ENCODE data around the gene GPC5. TPM values are rescaled to one million over a fixed set of nuclear protein-coding genes. Genes with fewer than 3 reads are reported as not detected.
"Not testable (repeated sequence)": the region's sequence is repeated elsewhere in the genome, so short reads cannot be mapped to it uniquely, and the experiment has no call there.

Gene GPC5
- total and polyA plus RNA-seq, 4 donors: 0.51 to 22.4 (median 2.0) TPM

GRCh38 chr13:91351980-91352379 is 46.4 kb upstream of the GPC5 start:
- H3K4me1 ChIP-seq (ENCODE audit: control insufficient read depth in 4 of 4, insufficient read depth in 4 of 4, low read length in 3 of 4): peaks cover 9 to 64% (median 34%) of the 10 kb centered on the region in 4 donors
- H3K27me3 ChIP-seq (ENCODE audit: control insufficient read depth in 4 of 4, insufficient read depth in 4 of 4, low read length in 3 of 4): no peaks in the 10 kb centered on the region
- DNase-seq (ENCODE audit: low spot score): no peak
- whole genome bisulfite sequencing: 70% methylated on average over 2 of the region's 2 CpGs
- H3K4me3 ChIP-seq (ENCODE audit: low read depth in 1 of 3, low read length in 3 of 3): no peak overlapping the region
- TF ChIP-seq TAF1 (conservative IDR thresholded peaks at IDR 0.05) (no peak), YY1 (IDR thresholded peaks at IDR 0.05) (no peak), MAX (IDR thresholded peaks at IDR 0.05) (no peak), HNF4G (IDR thresholded peaks at IDR 0.05) (no peak), RAD21 (IDR thresholded peaks at IDR 0.05) (no peak), JUND (IDR thresholded peaks at IDR 0.05) (no peak), ATF3 (IDR thresholded peaks at IDR 0.05) (no peak), FOXA1 (IDR thresholded peaks at IDR 0.05) (no peak), RXRA (IDR thresholded peaks at IDR 0.05) (no peak), EGR1 (IDR thresholded peaks at IDR 0.05; ENCODE audit: low read depth in 2 of 2) (no peak), SP1 (IDR thresholded peaks at IDR 0.05) (no peak)
- no peaks in the 10 kb centered on the region for H3K9me3 ChIP-seq (ENCODE audit: control insufficient read depth in 4 of 4, low read length in 3 of 4)
- no peak overlapping the region for H3K9ac ChIP-seq (ENCODE audit: low read depth in 1 of 2, low read length in 2 of 2)
- H3K36me3 ChIP-seq (ENCODE audit: control insufficient read depth in 4 of 4, insufficient read depth in 3 of 4, low read depth in 1 of 4, low read length in 3 of 4): peaks cover 0 to 29% (median 6%) of the 10 kb centered on the region in 4 donors
- H3K27ac ChIP-seq (ENCODE audit: low read depth in 1 of 2, low read length in 2 of 2): no peak overlapping the region

DNA sequence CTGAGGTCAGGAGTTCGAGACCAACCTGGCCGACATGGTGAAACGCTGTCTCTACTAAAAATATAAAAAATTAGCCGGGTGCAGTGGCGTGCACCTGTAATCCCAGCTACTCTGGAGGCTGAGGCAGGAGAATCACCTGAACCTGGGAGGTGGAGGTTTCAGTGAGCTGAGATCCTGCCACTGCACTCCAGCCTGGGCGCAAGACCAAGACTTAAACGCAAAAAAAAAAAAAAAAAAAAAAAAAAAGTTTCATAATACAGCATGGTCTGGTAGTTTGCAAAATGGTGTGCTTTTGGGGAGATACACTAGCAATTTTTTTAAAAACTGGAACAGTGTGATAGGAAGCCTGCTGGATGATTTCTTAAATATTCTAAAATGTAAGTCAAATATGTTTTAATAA is 45.5 kb upstream of the GPC5 start:
- H3K4me1 ChIP-seq (ENCODE audit: control insufficient read depth in 4 of 4, insufficient read depth in 4 of 4, low read length in 3 of 4): peaks cover 9 to 70% (median 40%) of the 10 kb centered on the region in 4 donors
- peaks cover 0 to 29% (median 6%) of the 10 kb centered on the region in 4 donors for H3K36me3 ChIP-seq (ENCODE audit: control insufficient read depth in 4 of 4, insufficient read depth in 3 of 4, low read depth in 1 of 4, low read length in 3 of 4)
- not testable (repeated sequence) for H3K27ac ChIP-seq (ENCODE audit: low read depth in 1 of 2, low read length in 2 of 2)

DNA sequence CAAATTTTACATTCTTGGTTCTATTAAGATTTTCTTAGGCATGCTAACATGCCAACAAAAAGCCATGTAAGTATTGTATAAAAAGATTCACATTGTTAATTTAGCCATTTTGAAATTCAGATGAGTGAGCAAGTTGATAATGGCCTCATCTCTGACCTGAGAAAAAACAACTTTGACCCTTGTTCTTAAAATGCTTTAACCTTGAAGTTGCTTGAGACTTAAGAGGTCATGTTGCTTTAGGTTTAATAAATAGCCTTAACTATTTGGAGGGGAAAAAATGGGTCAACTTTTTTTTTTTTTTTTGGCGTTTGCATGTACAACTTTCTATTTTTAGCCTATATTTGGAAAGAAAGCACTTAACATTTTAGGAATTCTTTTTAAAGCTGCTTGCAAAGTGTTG is 44.9 kb upstream of the GPC5 start:
- H3K27me3 ChIP-seq (ENCODE audit: control insufficient read depth in 4 of 4, insufficient read depth in 4 of 4, low read length in 3 of 4): no peaks in the 10 kb centered on the region

More for the DNA sequence above, 45.5 kb upstream of the GPC5 start:
- not testable (repeated sequence) for H3K9ac ChIP-seq (ENCODE audit: low read depth in 1 of 2, low read length in 2 of 2); H3K9me3 ChIP-seq (ENCODE audit: control insufficient read depth in 4 of 4, low read length in 3 of 4); H3K27me3 ChIP-seq (ENCODE audit: control insufficient read depth in 4 of 4, insufficient read depth in 4 of 4, low read length in 3 of 4); DNase-seq (ENCODE audit: low spot score); H3K4me3 ChIP-seq (ENCODE audit: low read depth in 1 of 3, low read length in 3 of 3)
- WGBS: 84% methylated on average over 7 of the region's 7 CpGs

More for the DNA sequence above, 44.9 kb upstream of the GPC5 start:
- H3K9ac ChIP-seq (ENCODE audit: low read depth in 1 of 2, low read length in 2 of 2): no peak overlapping the region
- peaks cover 0 to 29% (median 6%) of the 10 kb centered on the region in 4 donors for H3K36me3 ChIP-seq (ENCODE audit: control insufficient read depth in 4 of 4, insufficient read depth in 3 of 4, low read depth in 1 of 4, low read length in 3 of 4)
- no peak overlapping the region for H3K4me3 ChIP-seq (ENCODE audit: low read depth in 1 of 3, low read length in 3 of 3)
- no peak for DNase-seq (ENCODE audit: low spot score)
- TF ChIP-seq ATF3 (IDR thresholded peaks at IDR 0.05) (no peak), NR2F2 (IDR thresholded peaks at IDR 0.05) (peak; percentile 59), FOXA2 (IDR thresholded peaks at IDR 0.05) (no peak), FOXA1 (IDR thresholded peaks at IDR 0.05) (no peak), JUND (IDR thresholded peaks at IDR 0.05) (no peak)
- TF ChIP-seq, protein P1, sequence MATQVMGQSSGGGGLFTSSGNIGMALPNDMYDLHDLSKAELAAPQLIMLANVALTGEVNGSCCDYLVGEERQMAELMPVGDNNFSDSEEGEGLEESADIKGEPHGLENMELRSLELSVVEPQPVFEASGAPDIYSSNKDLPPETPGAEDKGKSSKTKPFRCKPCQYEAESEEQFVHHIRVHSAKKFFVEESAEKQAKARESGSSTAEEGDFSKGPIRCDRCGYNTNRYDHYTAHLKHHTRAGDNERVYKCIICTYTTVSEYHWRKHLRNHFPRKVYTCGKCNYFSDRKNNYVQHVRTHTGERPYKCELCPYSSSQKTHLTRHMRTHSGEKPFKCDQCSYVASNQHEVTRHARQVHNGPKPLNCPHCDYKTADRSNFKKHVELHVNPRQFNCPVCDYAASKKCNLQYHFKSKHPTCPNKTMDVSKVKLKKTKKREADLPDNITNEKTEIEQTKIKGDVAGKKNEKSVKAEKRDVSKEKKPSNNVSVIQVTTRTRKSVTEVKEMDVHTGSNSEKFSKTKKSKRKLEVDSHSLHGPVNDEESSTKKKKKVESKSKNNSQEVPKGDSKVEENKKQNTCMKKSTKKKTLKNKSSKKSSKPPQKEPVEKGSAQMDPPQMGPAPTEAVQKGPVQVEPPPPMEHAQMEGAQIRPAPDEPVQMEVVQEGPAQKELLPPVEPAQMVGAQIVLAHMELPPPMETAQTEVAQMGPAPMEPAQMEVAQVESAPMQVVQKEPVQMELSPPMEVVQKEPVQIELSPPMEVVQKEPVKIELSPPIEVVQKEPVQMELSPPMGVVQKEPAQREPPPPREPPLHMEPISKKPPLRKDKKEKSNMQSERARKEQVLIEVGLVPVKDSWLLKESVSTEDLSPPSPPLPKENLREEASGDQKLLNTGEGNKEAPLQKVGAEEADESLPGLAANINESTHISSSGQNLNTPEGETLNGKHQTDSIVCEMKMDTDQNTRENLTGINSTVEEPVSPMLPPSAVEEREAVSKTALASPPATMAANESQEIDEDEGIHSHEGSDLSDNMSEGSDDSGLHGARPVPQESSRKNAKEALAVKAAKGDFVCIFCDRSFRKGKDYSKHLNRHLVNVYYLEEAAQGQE (IDR thresholded peaks at IDR 0.05): no peak
- 10% methylated on average over 1 of the region's 1 CpG for WGBS
- no peak overlapping the region for H3K27ac ChIP-seq (ENCODE audit: low read depth in 1 of 2, low read length in 2 of 2)
- peaks cover 13 to 76% (median 46%) of the 10 kb centered on the region in 4 donors for H3K4me1 ChIP-seq (ENCODE audit: control insufficient read depth in 4 of 4, insufficient read depth in 4 of 4, low read length in 3 of 4)
- H3K9me3 ChIP-seq (ENCODE audit: control insufficient read depth in 4 of 4, low read length in 3 of 4): no peaks in the 10 kb centered on the region
